ENCODE measurements around the gene C1QA. TPM values are rescaled to one million over a fixed set of nuclear protein-coding genes. Genes with fewer than 3 reads are reported as not detected.

Gene C1QA
- total RNA-seq, 1 experiment from 2014 or later = 0.50 TPM

DNA sequence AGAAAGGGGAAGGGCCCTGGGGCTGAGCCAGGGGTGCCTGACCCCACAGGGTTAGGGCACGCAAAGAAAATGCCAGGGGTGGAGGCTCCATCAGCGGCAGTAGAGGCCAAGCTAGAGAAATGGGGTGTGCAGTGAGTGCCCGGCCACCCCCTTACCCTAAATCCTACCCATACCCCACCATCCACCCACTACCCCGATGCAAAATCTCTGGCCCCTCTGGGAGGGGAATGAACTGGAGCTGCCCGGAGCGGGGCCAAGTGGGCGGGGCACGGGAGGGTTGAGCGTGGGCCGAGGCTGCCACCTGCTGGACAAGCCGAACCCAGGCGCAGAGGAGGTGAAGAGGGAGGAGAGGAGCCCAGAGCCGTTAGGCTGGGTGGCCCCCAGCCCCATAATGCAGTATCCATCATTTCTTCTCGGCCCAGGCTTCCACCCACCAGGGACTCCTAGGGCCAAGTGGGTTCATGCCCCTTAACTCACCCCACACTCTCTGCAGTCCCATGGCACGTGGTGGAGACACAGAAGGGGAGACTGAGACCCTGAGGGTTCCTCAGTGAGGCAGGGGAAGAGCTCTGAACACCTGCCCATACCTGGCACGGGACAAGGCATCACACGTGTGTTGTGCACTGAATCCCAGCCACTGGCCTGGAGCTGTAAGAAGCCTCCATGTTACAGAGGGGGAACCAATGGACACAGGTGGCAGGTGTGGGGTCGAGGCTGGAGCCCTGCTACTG, 5.6 kb downstream of the C1QA start:
- POLR2A ChIA-PET = no interaction called here
- TF ChIP-seq ZNF121 (CRISPR knock-in tag; IDR thresholded peaks at IDR 0.05) = 0 out of 2 replicates have a peak, but pooled peaks have one; percentile 23
- peak; percentile 78 for TF ChIP-seq SP1 (CRISPR knock-in tag; conservative IDR thresholded peaks at IDR 0.05)
- TF ChIP-seq, protein P1, sequence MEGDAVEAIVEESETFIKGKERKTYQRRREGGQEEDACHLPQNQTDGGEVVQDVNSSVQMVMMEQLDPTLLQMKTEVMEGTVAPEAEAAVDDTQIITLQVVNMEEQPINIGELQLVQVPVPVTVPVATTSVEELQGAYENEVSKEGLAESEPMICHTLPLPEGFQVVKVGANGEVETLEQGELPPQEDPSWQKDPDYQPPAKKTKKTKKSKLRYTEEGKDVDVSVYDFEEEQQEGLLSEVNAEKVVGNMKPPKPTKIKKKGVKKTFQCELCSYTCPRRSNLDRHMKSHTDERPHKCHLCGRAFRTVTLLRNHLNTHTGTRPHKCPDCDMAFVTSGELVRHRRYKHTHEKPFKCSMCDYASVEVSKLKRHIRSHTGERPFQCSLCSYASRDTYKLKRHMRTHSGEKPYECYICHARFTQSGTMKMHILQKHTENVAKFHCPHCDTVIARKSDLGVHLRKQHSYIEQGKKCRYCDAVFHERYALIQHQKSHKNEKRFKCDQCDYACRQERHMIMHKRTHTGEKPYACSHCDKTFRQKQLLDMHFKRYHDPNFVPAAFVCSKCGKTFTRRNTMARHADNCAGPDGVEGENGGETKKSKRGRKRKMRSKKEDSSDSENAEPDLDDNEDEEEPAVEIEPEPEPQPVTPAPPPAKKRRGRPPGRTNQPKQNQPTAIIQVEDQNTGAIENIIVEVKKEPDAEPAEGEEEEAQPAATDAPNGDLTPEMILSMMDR (IDR thresholded peaks at IDR 0.05) = peak; percentile 82
- TF ChIP-seq, protein P2, sequence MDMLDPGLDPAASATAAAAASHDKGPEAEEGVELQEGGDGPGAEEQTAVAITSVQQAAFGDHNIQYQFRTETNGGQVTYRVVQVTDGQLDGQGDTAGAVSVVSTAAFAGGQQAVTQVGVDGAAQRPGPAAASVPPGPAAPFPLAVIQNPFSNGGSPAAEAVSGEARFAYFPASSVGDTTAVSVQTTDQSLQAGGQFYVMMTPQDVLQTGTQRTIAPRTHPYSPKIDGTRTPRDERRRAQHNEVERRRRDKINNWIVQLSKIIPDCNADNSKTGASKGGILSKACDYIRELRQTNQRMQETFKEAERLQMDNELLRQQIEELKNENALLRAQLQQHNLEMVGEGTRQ (CRISPR knock-in tag; IDR thresholded peaks at IDR 0.05) = no peak
- TF ChIP-seq ZNF232 (CRISPR knock-in tag; IDR thresholded peaks at IDR 0.05) = 0 out of 2 replicates have a peak, but pooled peaks have one; percentile 42
- Mint-ChIP-seq H3K27me3 (ENCODE audit: low read depth) (0 out of 2 replicates have a peak, but pooled peaks cover 4% of the 10 kb centered on the region), H3K9me3 (no peaks in the 10 kb centered on the region), H3K4me1 (peaks cover 5% of the 10 kb centered on the region), H3K27ac (no peak overlapping the region), H3K36me3 (no peaks in the 10 kb centered on the region), H3K4me3 (no peak overlapping the region)
- ATAC-seq (peak; percentile 80), DNase-seq (ENCODE audit: low spot score) (peak; percentile 90)
- CTCF ChIA-PET = interaction anchor here (0.5 to 3.0 kb wide), 42 partner anchors 11 to 524 kb away, joined by 3 to 68 read pairs (median 4); partner anchors contain the start of gene C1QB

DNA sequence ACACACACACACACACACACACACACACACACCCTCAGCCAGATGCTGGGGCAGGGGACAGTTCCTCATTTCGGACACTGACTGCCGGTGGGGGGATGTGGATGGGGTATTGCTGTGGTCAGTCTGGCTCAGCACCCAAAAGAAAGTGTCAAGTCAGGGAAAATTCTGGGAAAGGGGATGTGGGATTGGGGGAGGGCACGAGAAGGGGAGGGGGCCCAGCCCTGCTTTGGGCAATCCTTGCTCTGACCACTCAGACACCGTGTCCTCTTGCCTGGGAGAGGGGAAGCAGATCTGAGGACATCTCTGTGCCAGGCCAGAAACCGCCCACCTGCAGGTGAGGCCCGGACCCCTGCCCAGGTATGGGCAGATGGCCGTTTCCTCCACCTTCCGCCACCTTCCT, 7.0 kb downstream of the C1QA start, which contains the start of gene C1QC:
Gene C1QC (plus strand): TSS at position 253 of the 400 bp plus-strand sequence. CDS start 391 bp downstream, outside the sequence.
- POLR2A ChIA-PET = interaction anchor here (0.6 kb wide), 1 partner anchor 111 kb away, joined by 3 read pairs; no protein-coding TSS in a partner anchor
- no peak for DNase-seq (ENCODE audit: low spot score)
- no peak within 1 kb of the TSS for H3K4me3 Mint-ChIP-seq
- CTCF ChIA-PET = no interaction called here
- ATAC-seq = no peak
- TF ChIP-seq NR1H2 (CRISPR knock-in tag; IDR thresholded peaks at IDR 0.05) (no peak), ATF1 (CRISPR knock-in tag; IDR thresholded peaks at IDR 0.05) (no peak), SOX15 (CRISPR knock-in tag; IDR thresholded peaks at IDR 0.05) (no peak), NR3C1 (CRISPR knock-in tag; conservative IDR thresholded peaks at IDR 0.05; ENCODE audit: low read depth) (no peak), NFATC4 (CRISPR knock-in tag; IDR thresholded peaks at IDR 0.05) (no peak), ZNF232 (CRISPR knock-in tag; IDR thresholded peaks at IDR 0.05) (no peak), ZBTB21 (CRISPR knock-in tag; IDR thresholded peaks at IDR 0.05; ENCODE audit: borderline replicate concordance) (no peak), HMGA2 (CRISPR knock-in tag; IDR thresholded peaks at IDR 0.05) (no peak), IRF2 (CRISPR knock-in tag; IDR thresholded peaks at IDR 0.05; ENCODE audit: borderline replicate concordance, low read depth) (no peak), ELF4 (CRISPR knock-in tag; IDR thresholded peaks at IDR 0.05; ENCODE audit: low read depth) (no peak)
- TF ChIP-seq, protein P3, sequence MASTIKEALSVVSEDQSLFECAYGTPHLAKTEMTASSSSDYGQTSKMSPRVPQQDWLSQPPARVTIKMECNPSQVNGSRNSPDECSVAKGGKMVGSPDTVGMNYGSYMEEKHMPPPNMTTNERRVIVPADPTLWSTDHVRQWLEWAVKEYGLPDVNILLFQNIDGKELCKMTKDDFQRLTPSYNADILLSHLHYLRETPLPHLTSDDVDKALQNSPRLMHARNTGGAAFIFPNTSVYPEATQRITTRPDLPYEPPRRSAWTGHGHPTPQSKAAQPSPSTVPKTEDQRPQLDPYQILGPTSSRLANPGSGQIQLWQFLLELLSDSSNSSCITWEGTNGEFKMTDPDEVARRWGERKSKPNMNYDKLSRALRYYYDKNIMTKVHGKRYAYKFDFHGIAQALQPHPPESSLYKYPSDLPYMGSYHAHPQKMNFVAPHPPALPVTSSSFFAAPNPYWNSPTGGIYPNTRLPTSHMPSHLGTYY (CRISPR knock-in tag; IDR thresholded peaks at IDR 0.05) = no peak
- TF ChIP-seq, protein P4, sequence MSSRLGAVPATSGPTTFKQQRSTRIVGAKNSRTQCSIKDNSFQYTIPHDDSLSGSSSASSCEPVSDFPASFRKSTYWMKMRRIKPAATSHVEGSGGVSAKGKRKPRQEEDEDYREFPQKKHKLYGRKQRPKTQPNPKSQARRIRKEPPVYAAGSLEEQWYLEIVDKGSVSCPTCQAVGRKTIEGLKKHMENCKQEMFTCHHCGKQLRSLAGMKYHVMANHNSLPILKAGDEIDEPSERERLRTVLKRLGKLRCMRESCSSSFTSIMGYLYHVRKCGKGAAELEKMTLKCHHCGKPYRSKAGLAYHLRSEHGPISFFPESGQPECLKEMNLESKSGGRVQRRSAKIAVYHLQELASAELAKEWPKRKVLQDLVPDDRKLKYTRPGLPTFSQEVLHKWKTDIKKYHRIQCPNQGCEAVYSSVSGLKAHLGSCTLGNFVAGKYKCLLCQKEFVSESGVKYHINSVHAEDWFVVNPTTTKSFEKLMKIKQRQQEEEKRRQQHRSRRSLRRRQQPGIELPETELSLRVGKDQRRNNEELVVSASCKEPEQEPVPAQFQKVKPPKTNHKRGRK (CRISPR knock-in tag; IDR thresholded peaks at IDR 0.05; ENCODE audit: borderline replicate concordance) = no peak
- TF ChIP-seq, protein P5, sequence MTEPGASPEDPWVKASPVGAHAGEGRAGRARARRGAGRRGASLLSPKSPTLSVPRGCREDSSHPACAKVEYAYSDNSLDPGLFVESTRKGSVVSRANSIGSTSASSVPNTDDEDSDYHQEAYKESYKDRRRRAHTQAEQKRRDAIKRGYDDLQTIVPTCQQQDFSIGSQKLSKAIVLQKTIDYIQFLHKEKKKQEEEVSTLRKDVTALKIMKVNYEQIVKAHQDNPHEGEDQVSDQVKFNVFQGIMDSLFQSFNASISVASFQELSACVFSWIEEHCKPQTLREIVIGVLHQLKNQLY (CRISPR knock-in tag; IDR thresholded peaks at IDR 0.05) = no peak
- TF ChIP-seq, protein P1 (IDR thresholded peaks at IDR 0.05) = no peak
- no peaks in the 10 kb centered on the region for H3K9me3 Mint-ChIP-seq
- H3K36me3 Mint-ChIP-seq = no peaks in the 10 kb centered on the region
- H3K27ac Mint-ChIP-seq = no peak within 1 kb of the TSS
- H3K4me1 Mint-ChIP-seq = peaks cover 5% of the 10 kb centered on the region
- H3K27me3 Mint-ChIP-seq (ENCODE audit: low read depth) = 0 out of 2 replicates have a peak, but pooled peaks cover 4% of the 10 kb centered on the region

Measured in WTC11 (cell line).